ENCODE measurements around the gene PHF23. TPM values are rescaled to one million over a fixed set of nuclear protein-coding genes. Genes with fewer than 3 reads are reported as not detected.

Gene PHF23
- total and polyA plus RNA-seq, 9 donors: 19.4 to 57.7 (median 41.0) TPM

- 0% methylated on average over 59 to 71 of the region's 71 CpGs for WGBS, 3 donors
- intact Hi-C loops (cut with DNase I): loop anchor here (1.0 to 5.0 kb wide), 4 partner anchors 13 to 66 kb away; partner anchors contain the start of gene YBX2 (in 1 of the 4)
- peak; percentile 94 to 98 (median 98) for DNase-seq
- Histone ChIP-seq H3K27me3 (no peaks in the 10 kb centered on the region), H3K9me3 (no peaks in the 10 kb centered on the region), H3K36me3 (no peaks in the 10 kb centered on the region), H3K4me1 (ENCODE audit: insufficient read depth) (peaks cover 6% of the 10 kb centered on the region), H3K4me3 (peak within 1 kb of the TSS; percentile 37), H3K27ac (peak within 1 kb of the TSS; percentile 44 to 62)
- TF ChIP-seq POLR2A (IDR thresholded peaks at IDR 0.05) (no peak), EP300 (IDR thresholded peaks at IDR 0.05) (no peak), CTCF (IDR thresholded peaks at IDR 0.05) (no peak)
Observed at GRCh38 chr17:7281074-7281952, 42.1 kb upstream of the PHF23 start, which contains the start of gene SLC2A4. SLC2A4 (plus strand) TSS chr17:7281718; CDS start chr17:7281935, 217 bp downstream.

GRCh38 chr17:7280519-7281073 is 41.3 kb upstream of the PHF23 start:
- 0 to 1% (median 1%) methylated on average over 29 of the region's 29 CpGs for WGBS, 3 donors

DNA sequence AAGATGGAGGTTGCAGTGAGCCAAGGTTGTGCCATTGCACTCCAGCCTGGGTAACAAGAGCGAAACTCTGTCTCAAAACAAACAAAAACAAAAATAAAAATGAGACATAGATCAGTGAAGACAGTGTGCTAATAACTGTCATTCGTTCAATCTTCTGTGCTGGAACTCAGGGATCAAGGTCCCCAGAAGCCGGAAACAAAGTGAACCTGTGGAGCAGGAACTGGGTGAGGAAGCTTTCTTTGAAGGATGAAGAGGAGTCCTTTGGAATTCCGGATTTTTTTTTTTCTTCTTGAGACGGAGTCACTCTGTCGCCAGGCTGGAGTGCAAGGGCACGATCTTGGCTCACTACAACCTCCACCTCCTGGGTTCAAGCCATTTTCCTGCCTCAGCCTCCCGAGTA is 40.2 kb upstream of the PHF23 start:
- no peak for DNase-seq
- Histone ChIP-seq H3K4me1 (ENCODE audit: insufficient read depth) (peaks cover 6% of the 10 kb centered on the region), H3K9me3 (no peaks in the 10 kb centered on the region), H3K27me3 (no peaks in the 10 kb centered on the region), H3K27ac (no peak overlapping the region), H3K36me3 (no peaks in the 10 kb centered on the region), H3K4me3 (no peak overlapping the region)
- WGBS, 3 donors: 76 to 83% (median 80%) methylated on average over 8 of the region's 8 CpGs
- TF ChIP-seq EP300 (IDR thresholded peaks at IDR 0.05) (no peak), POLR2A (IDR thresholded peaks at IDR 0.05) (no peak)
- intact Hi-C loops (cut with DNase I): no loop called here

More at GRCh38 chr17:7280519-7281073, 41.3 kb upstream of the PHF23 start:
- Histone ChIP-seq H3K27ac (peak overlapping the region in 1 of 2 donors; percentile 62), H3K4me1 (ENCODE audit: insufficient read depth) (peaks cover 6% of the 10 kb centered on the region), H3K9me3 (no peaks in the 10 kb centered on the region), H3K4me3 (peak overlapping the region; percentile 23), H3K36me3 (no peaks in the 10 kb centered on the region), H3K27me3 (no peaks in the 10 kb centered on the region)
- intact Hi-C loops (cut with DNase I): loop anchor here (1.0 to 5.0 kb wide), 4 partner anchors 14 to 67 kb away; partner anchors contain the start of gene YBX2 (in 1 of the 4)
- DNase-seq: peak; percentile 75 to 91 (median 85)
- peak; percentile 80 to 96 (median 95) for TF ChIP-seq CTCF (IDR thresholded peaks at IDR 0.05)
- TF ChIP-seq POLR2A (IDR thresholded peaks at IDR 0.05): peak; percentile 25
- TF ChIP-seq EP300 (IDR thresholded peaks at IDR 0.05): no peak

DNA sequence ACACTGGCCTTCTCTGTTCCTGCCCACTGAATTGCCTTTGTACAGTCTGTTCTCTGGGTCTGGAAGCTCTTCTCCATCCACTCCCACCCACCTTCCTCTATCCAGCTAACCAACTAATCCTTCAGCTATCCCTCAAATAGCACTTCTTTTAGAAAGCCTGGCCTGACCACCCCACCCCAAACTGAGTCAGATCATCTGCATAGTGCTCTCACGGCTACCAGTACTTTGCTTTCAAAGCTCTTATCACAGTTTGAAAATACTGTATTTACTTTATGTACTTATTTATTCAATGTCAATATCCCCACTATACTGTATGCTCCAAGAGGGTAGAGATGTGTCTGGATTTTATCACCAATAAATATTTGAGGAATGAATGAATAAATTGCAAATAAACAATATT is 27.5 kb upstream of the PHF23 start:
- Histone ChIP-seq H3K36me3 (no peaks in the 10 kb centered on the region), H3K27me3 (peaks cover 7% of the 10 kb centered on the region), H3K4me1 (ENCODE audit: insufficient read depth) (peaks cover 7% of the 10 kb centered on the region), H3K9me3 (no peaks in the 10 kb centered on the region), H3K27ac (no peak overlapping the region), H3K4me3 (no peak overlapping the region)
- intact Hi-C loops (cut with DNase I): no loop called here
- TF ChIP-seq EP300 (IDR thresholded peaks at IDR 0.05) (no peak), CTCF (IDR thresholded peaks at IDR 0.05) (no peak), POLR2A (IDR thresholded peaks at IDR 0.05) (no peak)
- no peak for DNase-seq
- WGBS, 3 donors: 16 to 41% (median 25%) methylated on average over 1 of the region's 1 CpG

Data from ovary (tissue), 9 donors.